Right ventricle myocardium superior (tissue), 1 donor: ENCODE data around the gene TTC6. TPM values are rescaled to one million over a fixed set of nuclear protein-coding genes. Genes with fewer than 3 reads are reported as not detected.

Source experiments
- ATAC-seq: fragments of 200-7000 bp; cut with Tn5 transposase; one replicate; pipeline ENCODE4 v1.9.1; 2020; ENCODE audit warnings: mild to moderate bottlenecking; ENCODE audit not compliant: poor library complexity
- DNase-seq: peaks from one replicate; pipeline ENCODE4 v3.0.0-alpha.2; 2020
- intact Hi-C: fragments of 100-400 bp; cut with DNase I; formaldehyde crosslinking; loops from one replicate; pipeline ENCODE4 v1.11.2; 2022
- total RNA-seq: library from RNA; stranded (reverse); fragmentation: NEBNext Ultra II Directional; extraction: Animal tissue kit (Norgen Biotek cat#: 25700); gene quantifications from one replicate; pipeline ENCODE4 v1.2.1, GENCODE V29; 2021
- donor health status: DM: no; HTN: yes; CAD: no; lungs with severe emphysema.

Gene TTC6
- total RNA-seq, 1 donor from 2014 or later: not detected

DNA sequence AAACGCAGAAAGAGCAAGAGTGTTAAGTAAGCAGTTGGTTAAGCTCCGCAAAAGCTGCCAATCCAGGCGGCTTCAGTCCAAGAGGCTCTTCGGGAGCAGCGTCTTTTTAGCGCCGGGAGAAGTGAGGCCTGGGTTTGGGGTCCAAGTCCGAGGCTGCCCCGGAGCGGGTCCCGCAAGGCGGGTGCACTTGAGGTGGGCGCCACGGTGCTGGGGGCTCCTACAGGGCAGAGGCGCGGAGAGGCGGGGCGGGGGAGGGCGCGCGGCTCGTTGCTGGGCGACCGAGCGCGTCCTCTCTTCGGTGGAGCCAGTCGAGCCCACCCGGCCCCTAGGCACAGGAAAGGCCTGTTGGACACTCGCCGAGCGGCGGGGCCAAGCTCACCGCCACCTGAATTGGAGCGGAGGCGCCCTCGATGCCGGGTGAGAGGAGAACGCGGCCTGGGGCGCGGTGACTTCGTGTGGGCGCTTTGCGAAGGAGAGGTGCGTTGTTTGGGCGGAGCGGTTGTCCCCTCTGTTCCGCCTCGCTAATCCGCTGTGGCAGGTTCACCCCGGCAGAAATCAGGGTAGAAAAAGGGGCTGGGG, 15.6 kb downstream of the TTC6 start:
- intact Hi-C loops: no loop called here
- DNase-seq (no peak), ATAC-seq (no peak)

GRCh38 chr14:37615582-37616289, 20.3 kb downstream of the TTC6 start:
- intact Hi-C loops: no loop called here
- DNase-seq: no peak
- no peak for ATAC-seq

GRCh38 chr14:37616853-37617252, 21.4 kb downstream of the TTC6 start:
- DNase-seq (no peak), ATAC-seq (no peak)
- intact Hi-C loops: no loop called here

- intact Hi-C loops: no loop called here
- ATAC-seq (no peak), DNase-seq (no peak)
Observed at GRCh38 chr14:37617864-37618365, 22.5 kb downstream of the TTC6 start.

DNA sequence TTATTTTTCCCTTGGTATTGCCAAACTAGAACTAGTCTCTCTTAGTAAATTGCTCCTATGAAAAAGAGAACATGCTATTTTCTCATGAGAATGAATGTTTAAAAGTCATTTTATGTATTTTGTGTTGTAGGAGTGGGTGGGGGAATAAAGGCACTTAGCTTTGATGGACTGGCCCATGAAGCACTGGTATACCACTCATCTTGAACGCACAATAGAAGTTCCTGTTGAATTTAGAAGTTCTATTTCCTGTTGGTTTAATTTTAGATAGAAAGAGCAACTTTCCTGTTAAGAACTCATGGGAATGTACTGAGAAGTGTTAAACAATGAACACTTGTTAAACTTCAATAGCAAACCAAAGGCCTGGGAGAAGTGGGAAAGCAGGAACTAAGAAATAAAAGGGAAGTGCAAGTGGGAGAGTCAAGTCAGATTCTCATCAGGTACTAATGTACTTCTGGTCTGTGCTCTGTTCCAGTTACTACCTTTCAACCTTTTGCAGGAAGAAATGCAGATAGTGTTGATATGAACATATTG, 23.1 kb downstream of the TTC6 start:
- intact Hi-C loops: no loop called here
- ATAC-seq (no peak), DNase-seq (no peak)

- no peak for ATAC-seq
- intact Hi-C loops: no loop called here
- DNase-seq: no peak
Observed at GRCh38 chr14:37620856-37621255, 25.4 kb downstream of the TTC6 start.

- DNase-seq: no peak
- intact Hi-C loops: no loop called here
- no peak for ATAC-seq
Observed at GRCh38 chr14:37622231-37622923, 26.9 kb downstream of the TTC6 start.

GRCh38 chr14:37623426-37623951, 28.1 kb downstream of the TTC6 start:
- intact Hi-C loops: no loop called here
- DNase-seq: no peak
- ATAC-seq: no peak

DNA sequence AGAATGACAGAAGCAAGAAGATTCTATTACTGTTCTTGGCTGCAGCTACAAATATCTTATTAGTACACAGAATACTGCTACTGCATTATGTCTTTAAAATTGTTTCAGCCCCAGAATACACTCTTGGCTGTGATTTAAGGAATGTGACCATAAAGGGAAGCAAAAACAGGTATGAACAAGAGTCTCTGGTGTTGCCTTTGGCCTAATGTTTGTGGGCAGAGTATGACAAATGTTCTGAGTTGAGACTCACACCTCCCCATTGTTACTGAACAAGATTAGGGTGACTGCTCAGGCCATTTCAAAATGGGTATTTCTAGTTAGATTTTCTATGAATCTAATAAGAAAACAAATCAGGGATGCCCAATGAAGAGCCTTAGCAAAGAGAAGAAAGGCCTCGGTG, 28.5 kb downstream of the TTC6 start:
- intact Hi-C loops: no loop called here
- ATAC-seq (no peak), DNase-seq (no peak)

DNA sequence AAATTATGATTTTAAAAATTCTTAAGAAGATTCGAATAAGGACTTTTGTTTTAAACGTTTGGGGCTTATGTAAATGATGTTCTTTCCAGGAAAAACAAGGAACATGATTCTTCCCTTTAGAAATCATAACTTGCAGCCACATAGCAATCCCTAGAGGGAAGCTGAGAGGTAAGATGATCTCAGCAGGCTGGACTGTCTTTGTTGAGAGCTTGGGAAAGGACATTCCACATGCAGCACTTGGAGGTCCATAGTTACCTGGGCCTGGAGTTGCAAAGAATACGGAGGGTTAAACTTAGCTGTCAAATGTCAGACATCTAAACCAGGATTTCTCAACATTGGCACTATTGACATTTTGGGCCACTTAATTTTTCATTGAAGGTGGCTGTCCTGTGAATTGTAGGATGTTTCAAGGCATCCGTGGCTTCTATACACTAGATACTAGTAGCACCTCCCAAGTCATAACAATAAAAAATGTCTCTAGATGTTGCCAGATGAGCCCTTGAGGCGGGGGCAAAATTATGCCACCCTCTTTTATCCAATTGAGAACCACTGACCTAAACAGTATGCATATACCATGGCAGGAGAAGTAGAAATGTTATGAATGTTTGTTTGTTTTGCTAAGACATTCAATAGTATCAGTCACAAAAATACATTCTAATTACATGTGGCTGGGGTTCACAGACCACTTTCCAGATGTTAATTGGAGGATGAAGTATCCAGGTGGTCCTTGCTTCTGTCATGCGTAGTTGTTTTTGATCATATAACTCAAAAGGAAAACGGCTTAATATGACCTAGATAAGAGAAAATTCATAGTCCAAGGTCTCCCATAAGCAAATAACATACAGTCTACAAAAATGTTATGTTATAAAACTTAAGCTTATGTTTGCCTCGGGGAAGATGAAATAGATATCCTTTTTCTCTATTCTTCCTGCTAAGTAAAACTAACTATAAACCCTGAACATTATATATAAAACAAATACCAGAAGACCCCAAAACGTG, 30.5 kb downstream of the TTC6 start:
- intact Hi-C loops: no loop called here
- DNase-seq: no peak
- no peak for ATAC-seq

- no peak for ATAC-seq
- DNase-seq: no peak
- intact Hi-C loops: no loop called here
Observed at GRCh38 chr14:37637341-37637740, 41.9 kb downstream of the TTC6 start.

GRCh38 chr14:37638599-37638998, 43.2 kb downstream of the TTC6 start:
- intact Hi-C loops: no loop called here
- no peak for DNase-seq
- ATAC-seq: no peak

DNA sequence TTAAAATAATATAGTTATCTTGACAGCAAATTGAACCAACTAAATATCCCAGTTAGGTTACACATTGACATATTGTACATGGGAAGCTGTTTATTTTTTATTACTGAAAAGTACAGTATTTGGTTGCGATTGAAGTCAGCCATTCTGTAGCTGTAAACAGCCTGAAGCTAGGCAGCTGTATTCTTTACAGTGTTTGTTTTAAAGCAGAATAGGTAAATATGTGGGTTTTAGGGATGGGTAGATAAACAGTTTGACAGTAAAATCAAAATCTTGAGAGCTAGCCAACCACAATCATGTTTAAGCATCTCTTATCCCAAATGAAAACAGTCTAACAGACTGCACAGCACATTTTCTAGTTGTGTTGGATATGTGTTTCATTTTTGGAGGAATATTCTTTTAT, 45.7 kb downstream of the TTC6 start:
- ATAC-seq: no peak
- intact Hi-C loops: no loop called here
- DNase-seq: no peak

- ATAC-seq (no peak), DNase-seq (no peak)
- intact Hi-C loops: no loop called here
Observed at GRCh38 chr14:37642125-37642524, 46.7 kb downstream of the TTC6 start.

- DNase-seq (no peak), ATAC-seq (no peak)
- intact Hi-C loops: no loop called here
Observed at GRCh38 chr14:37643701-37644100, 48.3 kb downstream of the TTC6 start.
